Measurements from ENCODE around the gene MLLT3. TPM values are rescaled to one million over a fixed set of nuclear protein-coding genes. Genes with fewer than 3 reads are reported as not detected.

MLLT3 gene
- total RNA-seq, 1 donor from 2014 or later, result 26.5 TPM

DNA sequence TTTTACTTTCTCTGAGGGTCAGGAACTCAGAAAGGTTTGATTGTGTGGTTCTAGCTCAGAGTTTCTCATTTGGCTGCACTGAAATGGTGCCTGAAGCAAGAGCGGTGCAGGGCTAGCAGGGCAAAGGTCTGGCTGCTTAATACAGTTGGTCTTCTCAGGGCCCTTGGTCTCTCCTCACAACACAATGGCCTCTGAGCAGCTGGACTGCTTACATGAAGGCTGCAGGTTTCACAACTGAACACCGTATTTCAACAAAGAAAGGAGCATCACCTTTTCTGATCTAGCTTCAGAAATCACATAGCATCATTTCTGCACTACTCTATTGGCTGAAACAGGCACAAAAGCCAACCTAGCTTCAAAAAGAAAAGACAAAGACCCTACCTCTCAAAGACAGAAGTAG is 122.2 kb downstream of the MLLT3 start:
- intact Hi-C loops (cut with micrococcal nuclease), result loop anchor here (10.0 kb wide), 1 partner anchor 575 kb away; no protein-coding TSS in a partner anchor
- Mint-ChIP-seq H3K4me1 (peaks cover 29% of the 10 kb centered on the region), H3K27ac (peak overlapping the region; percentile 17), H3K9me3 (peaks cover 11% of the 10 kb centered on the region), H3K36me3 (ENCODE audit: low read depth) (peaks cover 30% of the 10 kb centered on the region), H3K27me3 (no peaks in the 10 kb centered on the region), H3K4me3 (no peak overlapping the region)
- DNase-seq, result no peak

DNA sequence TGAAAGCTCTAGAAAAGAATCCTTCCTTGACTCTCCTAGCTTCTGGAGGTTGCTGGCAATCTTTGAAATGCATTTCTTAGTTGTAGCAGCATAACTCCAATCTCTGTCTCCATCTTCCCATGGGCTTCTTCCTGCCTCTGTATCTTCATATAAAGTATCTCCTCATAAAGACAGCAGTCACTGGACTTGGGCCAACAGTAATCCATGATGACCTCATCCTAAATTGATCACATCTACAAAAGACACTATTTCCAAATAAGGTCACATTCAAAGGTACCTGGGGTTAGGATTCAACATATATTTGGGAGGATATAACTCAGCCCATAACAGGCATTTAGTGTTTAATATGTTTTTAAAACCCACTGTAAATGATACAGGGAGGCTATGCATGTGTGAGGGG is 123.3 kb downstream of the MLLT3 start:
- H3K4me3 Mint-ChIP-seq, result no peak overlapping the region
- peaks cover 24% of the 10 kb centered on the region for H3K4me1 Mint-ChIP-seq
- H3K9me3 Mint-ChIP-seq, result peaks cover 8% of the 10 kb centered on the region
- H3K36me3 Mint-ChIP-seq (ENCODE audit: low read depth), result peaks cover 22% of the 10 kb centered on the region
- DNase-seq, result no peak
- no peaks in the 10 kb centered on the region for H3K27me3 Mint-ChIP-seq
- intact Hi-C loops (cut with micrococcal nuclease), result no loop called here
- no peak overlapping the region for H3K27ac Mint-ChIP-seq

- Mint-ChIP-seq H3K4me1 (peaks cover 20% of the 10 kb centered on the region), H3K4me3 (no peak overlapping the region), H3K27ac (no peak overlapping the region), H3K27me3 (no peaks in the 10 kb centered on the region), H3K36me3 (ENCODE audit: low read depth) (peaks cover 13% of the 10 kb centered on the region), H3K9me3 (peaks cover 8% of the 10 kb centered on the region)
- no peak for DNase-seq
- intact Hi-C loops (cut with micrococcal nuclease), result no loop called here
These were observed 126.0 kb downstream of the MLLT3 start for GRCh38 chr9:20496328-20496727.

DNA sequence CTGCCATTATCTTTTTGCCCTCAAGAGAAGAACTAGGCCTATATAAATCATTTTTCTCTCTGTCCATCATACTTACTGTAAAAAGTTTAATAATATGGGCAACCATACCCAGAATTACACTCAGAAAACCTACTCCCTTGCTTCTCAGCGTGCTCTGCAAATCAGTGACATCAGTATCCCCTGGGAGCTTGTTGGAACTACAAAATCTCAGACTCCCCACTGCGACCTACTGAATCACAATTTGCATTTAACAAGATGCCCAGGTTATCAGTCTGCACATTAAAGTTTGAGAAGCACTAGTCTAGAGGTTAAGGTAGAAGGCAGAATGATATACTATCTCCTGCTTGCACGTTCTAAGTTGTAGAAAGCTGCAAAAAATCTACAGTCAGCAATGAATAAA is 127.2 kb downstream of the MLLT3 start:
- peaks cover 22% of the 10 kb centered on the region for H3K4me1 Mint-ChIP-seq

DNA sequence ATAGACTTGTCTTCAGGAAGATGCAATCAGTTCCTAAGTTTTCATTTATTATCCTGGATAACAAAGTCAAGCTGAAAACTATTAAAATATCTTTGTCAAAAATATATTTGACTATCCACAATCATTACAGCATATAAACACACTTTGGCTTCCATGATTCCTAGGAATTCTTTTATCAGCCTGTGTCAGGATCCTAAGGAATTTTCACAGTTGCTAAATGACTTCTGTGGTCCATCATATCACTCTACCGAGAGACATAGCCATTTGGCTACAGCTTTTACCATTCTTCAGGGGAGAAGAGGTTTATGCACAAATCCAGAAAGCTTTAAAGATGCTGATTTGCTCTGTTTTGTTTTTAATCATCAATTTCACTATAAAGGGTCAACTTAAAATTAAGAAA is 128.3 kb downstream of the MLLT3 start:
- Mint-ChIP-seq H3K27me3 (no peaks in the 10 kb centered on the region), H3K4me1 (peaks cover 23% of the 10 kb centered on the region), H3K9me3 (no peaks in the 10 kb centered on the region), H3K4me3 (no peak overlapping the region), H3K27ac (no peak overlapping the region), H3K36me3 (ENCODE audit: low read depth) (peaks cover 10% of the 10 kb centered on the region)
- DNase-seq, result no peak
- intact Hi-C loops (cut with micrococcal nuclease), result no loop called here

More for the DNA sequence above, 127.2 kb downstream of the MLLT3 start:
- DNase-seq, result no peak
- intact Hi-C loops (cut with micrococcal nuclease), result no loop called here
- H3K27ac Mint-ChIP-seq, result no peak overlapping the region
- peaks cover 10% of the 10 kb centered on the region for H3K36me3 Mint-ChIP-seq (ENCODE audit: low read depth)
- no peaks in the 10 kb centered on the region for H3K27me3 Mint-ChIP-seq
- H3K9me3 Mint-ChIP-seq, result no peaks in the 10 kb centered on the region
- H3K4me3 Mint-ChIP-seq, result no peak overlapping the region

- Mint-ChIP-seq H3K36me3 (ENCODE audit: low read depth) (peaks cover 1% of the 10 kb centered on the region), H3K4me3 (no peak overlapping the region), H3K4me1 (peaks cover 29% of the 10 kb centered on the region), H3K9me3 (no peaks in the 10 kb centered on the region), H3K27ac (no peak overlapping the region), H3K27me3 (no peaks in the 10 kb centered on the region)
- intact Hi-C loops (cut with micrococcal nuclease), result no loop called here
- no peak for DNase-seq
These were observed 129.5 kb downstream of the MLLT3 start for GRCh38 chr9:20492772-20493171.

DNA sequence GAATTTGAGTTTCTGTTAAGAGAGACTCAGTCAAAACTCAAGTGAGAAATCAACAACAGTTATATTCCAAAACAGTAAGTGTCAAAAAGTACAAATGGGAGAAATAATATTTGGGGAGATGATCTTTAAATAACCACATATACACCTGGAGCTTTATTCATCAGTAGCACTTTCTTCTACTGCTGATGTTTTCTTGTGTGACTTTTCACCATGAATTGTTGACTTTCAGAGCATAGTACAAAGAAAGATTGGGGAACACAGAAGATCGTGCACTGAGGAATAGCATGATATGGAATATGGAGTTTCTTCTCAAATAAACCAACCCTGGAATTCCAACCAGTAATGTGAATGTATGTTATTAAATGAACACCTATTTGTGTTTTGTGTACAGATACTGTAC is 130.7 kb downstream of the MLLT3 start:
- intact Hi-C loops (cut with micrococcal nuclease), result no loop called here
- peaks cover 1% of the 10 kb centered on the region for H3K36me3 Mint-ChIP-seq (ENCODE audit: low read depth)
- H3K9me3 Mint-ChIP-seq, result no peaks in the 10 kb centered on the region
- no peak for DNase-seq
- peaks cover 24% of the 10 kb centered on the region for H3K4me1 Mint-ChIP-seq
- no peak overlapping the region for H3K27ac Mint-ChIP-seq
- H3K4me3 Mint-ChIP-seq, result no peak overlapping the region
- H3K27me3 Mint-ChIP-seq, result no peaks in the 10 kb centered on the region

DNA sequence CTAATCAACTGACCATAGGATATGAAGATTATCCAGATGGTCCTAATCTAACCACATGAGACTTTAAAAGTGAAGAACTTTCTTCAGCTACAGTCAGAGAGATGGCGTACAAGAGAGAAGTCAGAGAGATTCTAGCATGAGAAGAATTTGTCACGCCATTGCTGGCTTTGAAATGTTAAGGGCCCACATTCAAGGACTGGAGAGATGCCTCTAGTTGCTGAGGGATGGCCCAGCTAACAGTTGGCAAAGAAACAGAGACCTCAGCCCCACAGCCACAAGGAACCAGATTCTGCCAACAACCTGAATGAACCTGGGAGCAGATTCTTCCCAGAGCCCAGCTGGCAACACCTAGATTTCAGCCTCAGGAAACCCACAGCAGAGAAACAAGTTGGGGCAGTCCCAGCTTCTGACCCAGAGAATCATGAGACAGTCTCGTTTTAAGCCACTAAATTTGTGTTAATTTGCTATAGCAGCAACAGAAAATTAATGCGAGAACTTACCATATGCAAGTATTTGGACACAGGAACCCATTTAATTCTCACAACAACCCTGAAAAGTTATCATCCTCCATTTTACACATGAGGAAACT is 132.0 kb downstream of the MLLT3 start:
- peaks cover 1% of the 10 kb centered on the region for H3K36me3 Mint-ChIP-seq (ENCODE audit: low read depth)
- intact Hi-C loops (cut with micrococcal nuclease), result no loop called here
- H3K4me3 Mint-ChIP-seq, result no peak overlapping the region
- no peak for DNase-seq
- H3K27ac Mint-ChIP-seq, result no peak overlapping the region
- H3K9me3 Mint-ChIP-seq, result no peaks in the 10 kb centered on the region
- H3K27me3 Mint-ChIP-seq, result no peaks in the 10 kb centered on the region
- H3K4me1 Mint-ChIP-seq, result peaks cover 20% of the 10 kb centered on the region

DNA sequence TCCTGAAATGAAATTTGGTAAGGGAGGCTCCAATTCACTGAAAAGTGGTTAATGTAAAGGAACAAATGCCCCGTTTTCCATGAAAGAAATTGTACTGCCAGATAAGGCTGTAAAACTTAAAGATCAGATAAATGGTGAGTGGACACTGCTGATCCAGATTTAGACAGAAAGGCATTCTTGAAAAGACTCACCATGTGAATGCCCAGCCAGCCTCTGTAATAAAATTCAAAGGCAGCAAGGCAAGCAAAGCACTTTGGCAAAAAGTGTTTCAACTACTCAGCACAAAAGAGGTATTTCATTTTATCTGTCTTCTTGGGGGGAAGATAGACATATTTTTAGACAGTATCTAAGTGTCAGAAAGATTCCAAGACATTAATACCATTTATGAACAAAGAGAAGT is 133.6 kb downstream of the MLLT3 start:
- DNase-seq, result no peak
- H3K36me3 Mint-ChIP-seq (ENCODE audit: low read depth), result peaks cover 3% of the 10 kb centered on the region
- intact Hi-C loops (cut with micrococcal nuclease), result no loop called here
- no peak overlapping the region for H3K4me3 Mint-ChIP-seq
- peaks cover 16% of the 10 kb centered on the region for H3K4me1 Mint-ChIP-seq
- H3K27me3 Mint-ChIP-seq, result no peaks in the 10 kb centered on the region
- no peaks in the 10 kb centered on the region for H3K9me3 Mint-ChIP-seq
- H3K27ac Mint-ChIP-seq, result no peak overlapping the region

DNA sequence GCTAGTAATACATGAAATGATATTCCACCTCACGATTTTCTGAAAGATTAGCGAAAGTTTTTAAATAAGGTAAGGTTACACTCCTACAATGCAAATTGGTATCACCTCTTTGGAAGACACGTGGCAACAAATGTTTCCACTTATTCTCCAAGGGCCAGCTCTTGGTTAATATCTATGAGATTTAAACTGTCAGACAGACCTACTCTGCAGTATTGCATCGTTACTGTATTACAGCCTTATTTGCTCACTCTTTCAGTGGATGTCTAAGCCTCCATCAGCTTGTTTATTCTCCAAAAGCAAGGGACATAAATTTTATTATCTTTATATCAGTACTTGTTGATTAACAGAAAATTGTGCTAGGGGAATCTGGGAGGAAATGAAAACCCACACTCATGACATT is 135.7 kb downstream of the MLLT3 start:
- no peaks in the 10 kb centered on the region for H3K9me3 Mint-ChIP-seq
- intact Hi-C loops (cut with micrococcal nuclease), result no loop called here
- peaks cover 3% of the 10 kb centered on the region for H3K36me3 Mint-ChIP-seq (ENCODE audit: low read depth)
- H3K4me3 Mint-ChIP-seq, result no peak overlapping the region
- peaks cover 18% of the 10 kb centered on the region for H3K4me1 Mint-ChIP-seq
- no peaks in the 10 kb centered on the region for H3K27me3 Mint-ChIP-seq
- H3K27ac Mint-ChIP-seq, result no peak overlapping the region
- DNase-seq, result no peak

GRCh38 chr9:20481437-20481836 is 140.9 kb downstream of the MLLT3 start:
- H3K9me3 Mint-ChIP-seq, result no peaks in the 10 kb centered on the region
- H3K4me1 Mint-ChIP-seq, result peaks cover 22% of the 10 kb centered on the region
- no peaks in the 10 kb centered on the region for H3K27me3 Mint-ChIP-seq
- no peak overlapping the region for H3K27ac Mint-ChIP-seq
- no peak for DNase-seq
- intact Hi-C loops (cut with micrococcal nuclease), result no loop called here
- H3K4me3 Mint-ChIP-seq, result no peak overlapping the region
- peaks cover 5% of the 10 kb centered on the region for H3K36me3 Mint-ChIP-seq (ENCODE audit: low read depth)

GRCh38 chr9:20480249-20480648 is 142.1 kb downstream of the MLLT3 start:
- Mint-ChIP-seq H3K36me3 (ENCODE audit: low read depth) (peaks cover 5% of the 10 kb centered on the region), H3K4me1 (peaks cover 22% of the 10 kb centered on the region), H3K4me3 (no peak overlapping the region), H3K9me3 (no peaks in the 10 kb centered on the region), H3K27me3 (no peaks in the 10 kb centered on the region), H3K27ac (no peak overlapping the region)
- DNase-seq, result no peak
- intact Hi-C loops (cut with micrococcal nuclease), result no loop called here

GRCh38 chr9:20479419-20480155 is 142.7 kb downstream of the MLLT3 start:
- Mint-ChIP-seq H3K27ac (no peak overlapping the region), H3K4me1 (peaks cover 22% of the 10 kb centered on the region), H3K36me3 (ENCODE audit: low read depth) (peaks cover 5% of the 10 kb centered on the region), H3K27me3 (no peaks in the 10 kb centered on the region), H3K4me3 (no peak overlapping the region), H3K9me3 (no peaks in the 10 kb centered on the region)
- intact Hi-C loops (cut with micrococcal nuclease), result loop anchor here (5.0 to 10.0 kb wide), 2 partner anchors 37 to 65 kb away; no protein-coding TSS in a partner anchor
- no peak for DNase-seq

DNA sequence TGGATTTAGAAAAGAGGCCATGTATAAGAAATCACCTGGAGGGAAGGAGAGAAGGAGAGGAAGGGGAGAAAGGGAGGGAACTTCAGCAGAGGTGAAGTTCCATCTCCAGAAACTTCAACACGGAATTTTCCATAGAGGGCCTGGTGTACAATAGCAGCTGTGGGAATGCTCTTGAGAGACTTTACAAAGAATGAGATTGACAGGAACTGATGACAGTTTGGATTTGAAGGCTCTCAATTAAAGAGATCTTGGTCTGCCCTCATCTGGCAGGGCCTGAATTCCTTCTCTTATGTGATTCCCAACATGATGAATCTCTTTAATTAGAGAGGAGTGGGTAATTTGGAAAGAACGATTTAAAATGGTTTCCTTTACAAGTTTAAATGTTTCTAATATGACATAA is 143.5 kb downstream of the MLLT3 start:
- intact Hi-C loops (cut with micrococcal nuclease), result loop anchor here (5.0 to 10.0 kb wide), 2 partner anchors 36 to 64 kb away; no protein-coding TSS in a partner anchor
- H3K27ac Mint-ChIP-seq, result no peak overlapping the region
- peaks cover 3% of the 10 kb centered on the region for H3K36me3 Mint-ChIP-seq (ENCODE audit: low read depth)
- H3K9me3 Mint-ChIP-seq, result no peaks in the 10 kb centered on the region
- H3K4me1 Mint-ChIP-seq, result peaks cover 22% of the 10 kb centered on the region
- DNase-seq, result no peak
- H3K27me3 Mint-ChIP-seq, result no peaks in the 10 kb centered on the region
- H3K4me3 Mint-ChIP-seq, result no peak overlapping the region

Data from activated CD4-positive, alpha-beta T cell treated with anti-CD3 and anti-CD28 coated beads, Interleukin-2, amount 10 ng/mL, durations not matched to agents 24 days and 14 days (primary cell).